Muscle layer of duodenum (tissue), 2 donors: Measurements from ENCODE around the gene BRI3BP.

Experiments
- H3K27ac ChIP-seq: one replicate; pipeline ENCODE4 v1.7.0; 2013; ENCODE audit warnings: mild to moderate bottlenecking, low read length
- H3K27me3 ChIP-seq: one replicate; pipeline ENCODE4 v1.7.0; 2013; ENCODE audit warnings: low read depth, mild to moderate bottlenecking, control low read depth, low read length
- H3K36me3 ChIP-seq, 2 donors: one replicate each; pipeline ENCODE4 v1.7.0; 2013; ENCODE audit warnings: low read length in 2 of 2, control low read depth in 1 of 2, mild to moderate bottlenecking in 1 of 2; ENCODE audit not compliant: insufficient read depth in 2 of 2, control insufficient read depth in 1 of 2
- H3K4me1 ChIP-seq, 2 donors: one replicate each; pipeline ENCODE4 v1.7.0; 2013; ENCODE audit warnings: low read length in 2 of 2, mild to moderate bottlenecking in 2 of 2, control low read depth in 1 of 2, moderate library complexity in 1 of 2; ENCODE audit not compliant: insufficient read depth in 2 of 2, control insufficient read depth in 1 of 2
- H3K4me3 ChIP-seq, 2 donors: one replicate each; pipeline ENCODE4 v1.7.0; 2013; ENCODE audit warnings: low read length in 2 of 2, low read depth in 1 of 2, mild to moderate bottlenecking in 1 of 2
- H3K9me3 ChIP-seq, 2 donors: one replicate each; pipeline ENCODE4 v1.7.0; 2013; ENCODE audit warnings: low read length in 2 of 2, control low read depth in 1 of 2, mild to moderate bottlenecking in 1 of 2; ENCODE audit not compliant: control insufficient read depth in 1 of 2
- donor health status: healthy.

Gene BRI3BP, protein sequence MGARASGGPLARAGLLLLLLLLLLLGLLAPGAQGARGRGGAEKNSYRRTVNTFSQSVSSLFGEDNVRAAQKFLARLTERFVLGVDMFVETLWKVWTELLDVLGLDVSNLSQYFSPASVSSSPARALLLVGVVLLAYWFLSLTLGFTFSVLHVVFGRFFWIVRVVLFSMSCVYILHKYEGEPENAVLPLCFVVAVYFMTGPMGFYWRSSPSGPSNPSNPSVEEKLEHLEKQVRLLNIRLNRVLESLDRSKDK

DNA sequence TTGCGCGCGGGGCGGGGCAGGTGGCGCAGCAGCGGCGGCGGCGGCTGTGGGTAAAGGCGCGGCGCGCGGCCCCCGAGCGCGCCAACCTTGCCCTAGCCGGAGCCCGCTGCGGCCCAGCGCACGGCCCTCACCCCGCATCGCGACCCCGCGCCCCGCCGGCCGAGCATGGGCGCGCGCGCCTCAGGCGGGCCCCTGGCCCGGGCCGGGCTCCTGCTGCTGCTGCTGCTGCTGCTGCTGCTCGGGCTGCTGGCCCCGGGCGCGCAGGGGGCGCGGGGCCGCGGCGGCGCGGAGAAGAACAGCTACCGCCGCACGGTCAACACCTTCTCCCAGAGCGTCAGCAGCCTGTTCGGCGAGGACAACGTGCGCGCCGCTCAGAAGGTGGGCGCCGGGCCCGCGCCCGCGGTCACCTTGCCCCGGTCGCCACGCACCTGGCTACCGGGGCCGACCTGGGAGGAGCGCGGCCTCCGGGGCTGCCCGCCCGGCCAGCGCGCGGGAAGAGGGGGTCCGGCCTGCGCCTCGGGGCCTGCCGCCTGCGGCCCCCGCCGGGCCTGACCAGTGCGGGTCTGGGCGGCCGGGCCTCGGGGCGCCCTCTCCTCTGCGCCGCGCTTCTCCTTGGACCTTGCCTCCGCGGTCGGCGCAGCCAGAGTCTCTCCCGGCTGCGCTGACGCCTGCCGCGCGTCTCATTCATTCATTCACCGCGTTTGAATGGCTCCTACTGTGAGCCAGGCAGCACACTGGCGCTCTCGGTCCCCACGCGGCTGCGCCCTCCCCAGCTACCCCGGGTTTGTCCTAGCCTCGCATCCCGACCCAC, at the start of gene BRI3BP:
Gene BRI3BP, plus strand, starts transcription at position 20 of the 811 bp plus-strand sequence. Its CDS starts 146 bp downstream, at position 166.
- peaks cover 4 to 17% of the 10 kb centered on the region in 2 donors for H3K4me1 ChIP-seq
- H3K27ac ChIP-seq, result peak within 1 kb of the TSS; percentile 40
- H3K27me3 ChIP-seq, result no peaks in the 10 kb centered on the region

GRCh38 chr12:124946447-124946793, 47.0 kb upstream of the BRI3BP start:
- H3K36me3 ChIP-seq, result peaks cover 5 to 46% of the 10 kb centered on the region in 2 donors
- H3K27ac ChIP-seq, result no peak overlapping the region
- H3K27me3 ChIP-seq, result no peaks in the 10 kb centered on the region
- no peaks in the 10 kb centered on the region for H3K9me3 ChIP-seq
- H3K4me1 ChIP-seq, result no peaks in the 10 kb centered on the region
- no peak overlapping the region for H3K4me3 ChIP-seq

More for the DNA sequence above, at the start of gene BRI3BP:
- H3K36me3 ChIP-seq, result no peaks in the 10 kb centered on the region
- H3K4me3 ChIP-seq, result peak within 1 kb of the TSS; percentile 77 to 78
- no peaks in the 10 kb centered on the region for H3K9me3 ChIP-seq

GRCh38 chr12:124947013-124947412, 46.4 kb upstream of the BRI3BP start:
- Histone ChIP-seq H3K4me3 (no peak overlapping the region), H3K4me1 (no peaks in the 10 kb centered on the region), H3K36me3 (peaks cover 5 to 52% of the 10 kb centered on the region in 2 donors), H3K9me3 (no peaks in the 10 kb centered on the region), H3K27me3 (no peaks in the 10 kb centered on the region), H3K27ac (no peak overlapping the region)

DNA sequence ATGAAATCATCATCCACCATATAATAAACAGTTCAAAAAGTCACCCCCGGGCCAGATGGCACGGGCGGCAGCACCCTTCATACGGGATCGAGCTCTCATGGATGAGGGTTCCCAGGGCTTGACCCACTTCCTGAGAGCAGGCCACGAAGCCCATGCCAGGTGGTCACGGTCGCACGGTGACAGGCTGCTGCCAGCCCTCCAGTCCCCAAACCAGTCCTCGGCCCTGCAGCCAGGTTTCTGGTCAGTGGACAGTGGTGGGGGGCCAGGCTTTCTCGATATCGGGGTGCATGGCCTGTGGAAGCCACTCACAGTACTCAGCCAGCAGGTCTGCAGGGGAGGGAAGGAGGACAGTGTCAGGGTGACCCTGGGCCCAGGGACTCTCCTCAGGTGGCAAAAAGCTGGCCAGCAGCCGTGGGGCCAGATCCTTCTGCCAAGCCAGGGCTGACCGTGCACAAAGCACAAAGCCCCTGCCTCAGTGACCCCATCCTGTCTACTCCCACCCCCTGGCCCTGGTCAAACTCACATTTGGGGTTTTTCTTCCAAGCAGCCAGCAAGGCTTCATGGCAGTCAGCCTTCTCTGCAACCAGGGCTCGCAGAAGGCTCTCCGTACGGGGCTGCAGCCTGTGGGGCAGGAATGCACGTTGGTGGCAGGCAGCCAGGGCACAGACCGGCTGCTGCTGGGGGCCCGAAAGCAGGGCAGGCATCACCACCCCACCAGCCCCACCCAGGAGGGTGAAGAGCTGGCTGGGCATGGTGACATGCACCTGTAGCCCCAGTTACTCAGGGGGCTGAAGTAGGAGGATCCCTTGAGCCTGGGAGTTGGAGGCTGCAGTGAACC, 45.7 kb upstream of the BRI3BP start:
- Histone ChIP-seq H3K4me1 (no peaks in the 10 kb centered on the region), H3K27ac (no peak overlapping the region), H3K36me3 (peaks cover 5 to 60% of the 10 kb centered on the region in 2 donors), H3K27me3 (no peaks in the 10 kb centered on the region), H3K4me3 (no peak overlapping the region), H3K9me3 (no peaks in the 10 kb centered on the region)

- Histone ChIP-seq H3K4me1 (no peaks in the 10 kb centered on the region), H3K27ac (no peak overlapping the region), H3K27me3 (no peaks in the 10 kb centered on the region), H3K4me3 (no peak overlapping the region), H3K36me3 (peaks cover 5 to 72% of the 10 kb centered on the region in 2 donors), H3K9me3 (no peaks in the 10 kb centered on the region)
These were observed 44.4 kb upstream of the BRI3BP start for GRCh38 chr12:124949066-124949465.

DNA sequence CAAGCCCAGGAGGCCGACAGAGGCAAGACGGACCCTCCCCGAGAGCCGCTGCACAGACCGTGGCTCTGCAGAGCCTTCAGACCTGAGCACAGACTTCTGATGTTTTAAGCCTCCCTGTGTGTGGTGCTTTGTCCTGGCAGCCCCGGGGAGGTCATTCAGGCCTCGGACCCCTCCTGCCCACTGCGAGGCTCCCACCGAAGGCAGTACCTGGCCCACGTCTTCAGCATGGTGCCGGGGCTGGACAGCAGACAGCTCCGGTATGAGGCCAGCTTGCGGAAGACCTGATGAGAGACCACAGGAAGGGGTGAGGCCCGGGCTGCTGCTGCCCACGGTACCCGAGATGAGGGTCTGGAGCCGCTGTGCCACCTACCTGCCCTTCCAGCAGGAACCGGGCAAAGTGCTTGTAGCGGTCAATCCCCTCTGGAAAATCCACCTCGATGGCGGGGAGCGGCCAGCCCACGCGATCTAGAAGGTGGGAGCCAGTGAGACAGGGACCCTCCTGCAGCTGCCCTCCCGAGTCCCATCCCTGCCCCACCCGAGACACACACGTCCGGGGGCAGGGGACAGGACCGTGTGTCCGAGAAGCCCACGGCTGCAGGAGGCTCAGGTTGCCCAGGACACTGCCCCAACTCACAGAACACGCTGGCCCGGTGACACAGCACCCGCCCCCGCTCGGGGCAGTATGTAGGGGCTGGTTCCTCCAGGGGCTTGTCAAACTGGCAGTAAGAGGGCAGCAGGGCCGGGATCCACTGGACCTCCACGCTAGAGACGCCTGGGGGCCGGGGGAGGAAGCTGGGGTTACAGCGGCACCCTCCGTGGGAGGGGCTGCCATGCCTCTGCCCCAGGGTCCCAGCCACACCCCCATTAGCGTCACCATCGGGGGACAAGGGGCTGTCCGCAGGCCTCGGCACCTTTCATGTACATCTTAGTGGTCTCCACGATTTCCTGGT, 43.4 kb upstream of the BRI3BP start:
- Histone ChIP-seq H3K4me3 (no peak overlapping the region), H3K27me3 (no peaks in the 10 kb centered on the region), H3K9me3 (no peaks in the 10 kb centered on the region), H3K4me1 (no peaks in the 10 kb centered on the region), H3K27ac (no peak overlapping the region), H3K36me3 (peaks cover 6 to 77% of the 10 kb centered on the region in 2 donors)

- Histone ChIP-seq H3K4me3 (no peak overlapping the region), H3K36me3 (peaks cover 15 to 79% of the 10 kb centered on the region in 2 donors), H3K9me3 (no peaks in the 10 kb centered on the region), H3K27me3 (no peaks in the 10 kb centered on the region), H3K4me1 (no peaks in the 10 kb centered on the region), H3K27ac (no peak overlapping the region)
These were observed 41.1 kb upstream of the BRI3BP start for GRCh38 chr12:124952295-124952694.

- no peaks in the 10 kb centered on the region for H3K27me3 ChIP-seq
- H3K4me3 ChIP-seq, result no peak overlapping the region
- H3K27ac ChIP-seq, result no peak overlapping the region
- no peaks in the 10 kb centered on the region for H3K4me1 ChIP-seq
- H3K9me3 ChIP-seq, result no peaks in the 10 kb centered on the region
- peaks cover 18 to 76% of the 10 kb centered on the region in 2 donors for H3K36me3 ChIP-seq
These were observed 40.6 kb upstream of the BRI3BP start for GRCh38 chr12:124952801-124953200.

DNA sequence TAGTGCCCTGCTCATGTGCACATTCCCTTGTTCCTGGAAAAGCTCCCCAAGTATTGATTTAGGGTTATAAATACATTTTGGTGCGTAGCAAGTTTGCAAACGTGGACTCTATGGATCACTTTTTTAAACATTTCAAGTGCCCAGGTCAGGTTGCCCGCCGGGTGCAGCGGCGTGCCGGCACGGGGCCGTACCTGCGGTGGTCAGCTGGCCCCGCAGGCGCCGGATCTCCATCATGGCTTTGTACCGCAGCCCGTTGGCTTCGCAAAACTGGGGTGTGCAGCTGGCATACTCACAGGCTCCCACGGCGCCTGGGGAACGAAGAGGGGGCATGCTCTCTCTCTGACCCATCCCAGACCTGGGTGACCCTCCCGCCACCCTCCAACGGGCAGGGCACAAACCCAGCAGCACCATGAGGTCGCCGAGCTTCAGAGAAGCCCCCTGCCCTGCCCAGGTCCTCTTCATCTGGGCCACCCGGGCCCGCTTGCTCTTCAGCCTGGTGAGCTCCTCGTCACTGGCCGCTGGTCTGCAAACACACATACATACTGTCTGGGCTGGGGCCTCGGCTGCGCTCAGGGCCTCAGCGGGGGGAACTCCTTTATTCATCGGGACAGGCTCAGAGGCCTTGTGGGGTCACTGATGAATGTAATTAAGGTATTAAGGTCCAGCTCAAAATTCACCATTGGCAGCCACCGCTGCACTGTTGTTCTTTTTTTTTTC, 39.6 kb upstream of the BRI3BP start:
- H3K36me3 ChIP-seq, result peaks cover 19 to 80% of the 10 kb centered on the region in 2 donors
- H3K4me1 ChIP-seq, result no peaks in the 10 kb centered on the region

DNA sequence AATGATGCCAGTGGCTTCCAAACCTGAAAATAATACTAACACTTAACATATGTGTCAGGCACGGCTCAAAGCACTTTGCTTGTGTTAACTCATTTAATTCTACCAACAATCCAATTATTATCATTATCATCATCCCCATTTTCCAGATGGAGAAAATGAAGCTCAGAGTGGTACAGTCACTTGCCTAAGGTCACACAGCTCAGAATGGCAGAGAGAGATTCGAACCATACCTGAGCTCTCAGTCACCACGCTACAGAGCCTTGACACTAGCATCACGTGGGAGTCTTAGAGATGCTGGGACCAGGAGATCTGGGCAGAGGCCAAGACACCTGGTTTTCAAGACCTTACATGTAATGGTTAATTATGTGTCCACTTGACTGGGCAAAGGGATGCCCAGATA, 38.7 kb upstream of the BRI3BP start:
- Histone ChIP-seq H3K4me1 (no peaks in the 10 kb centered on the region), H3K9me3 (no peaks in the 10 kb centered on the region), H3K27me3 (no peaks in the 10 kb centered on the region), H3K27ac (no peak overlapping the region), H3K36me3 (peaks cover 19 to 77% of the 10 kb centered on the region in 2 donors), H3K4me3 (no peak overlapping the region)

More for the DNA sequence above, 39.6 kb upstream of the BRI3BP start:
- no peaks in the 10 kb centered on the region for H3K9me3 ChIP-seq
- no peak overlapping the region for H3K4me3 ChIP-seq
- no peak overlapping the region for H3K27ac ChIP-seq
- H3K27me3 ChIP-seq, result no peaks in the 10 kb centered on the region
